Measurements from ENCODE around the gene KLHL40. TPM values are rescaled to one million over a fixed set of nuclear protein-coding genes. Genes with fewer than 3 reads are reported as not detected.

Gene KLHL40
- total RNA-seq, 1 experiment from 2014 or later, result not detected

- Histone ChIP-seq H2BK5ac (ENCODE audit: insufficient read length, low read length) (no peak overlapping the region), H3K14ac (ENCODE audit: insufficient read depth, low read length) (no peak overlapping the region), H2AFZ (ENCODE audit: low read length) (no peak overlapping the region), H3K23ac (ENCODE audit: insufficient read length, low read depth, low read length) (no peak overlapping the region), H4K5ac (ENCODE audit: insufficient read length, low read depth, low read length) (no peak overlapping the region), H3K79me1 (ENCODE audit: insufficient read depth, low read depth, low read length, poor library complexity, severe bottlenecking) (no peaks in the 10 kb centered on the region), H3K4me1 (ENCODE audit: insufficient read depth, low read length) (peaks cover 3% of the 10 kb centered on the region; the same call in 1 of the 2 replicates), H3K4ac (ENCODE audit: low read depth, low read length) (no peak overlapping the region), H2AK5ac (ENCODE audit: insufficient read length, low read length) (no peak overlapping the region), H3T11ph (ENCODE audit: low read length) (no peak overlapping the region), H2BK15ac (ENCODE audit: low read depth, low read length) (no peak overlapping the region), H4K8ac (replicated peaks; ENCODE audit: insufficient read length, low read depth, low read length) (no peak overlapping the region), H3K23me2 (ENCODE audit: insufficient read length, low read depth, low read length, poor library complexity, severe bottlenecking) (no peaks in the 10 kb centered on the region), H4K20me1 (ENCODE audit: control insufficient read depth, insufficient read depth, insufficient read length) (no peaks in the 10 kb centered on the region), H3K18ac (ENCODE audit: insufficient read length, low read depth, low read length) (no peak overlapping the region), H3K27me3 (ENCODE audit: insufficient read depth, low read length) (no peaks in the 10 kb centered on the region), H3K27ac (ENCODE audit: insufficient read length, low read depth, low read length) (no peak overlapping the region), H2BK20ac (ENCODE audit: low read depth, low read length, poor library complexity, severe bottlenecking) (no peak overlapping the region), H2BK120ac (ENCODE audit: low read depth, low read length, poor library complexity, severe bottlenecking) (no peak overlapping the region), H3K9ac (ENCODE audit: extremely low read depth, insufficient read length, low read length) (no peak overlapping the region), H4K91ac (ENCODE audit: insufficient read length, low read depth, low read length) (no peak overlapping the region), H2BK12ac (ENCODE audit: insufficient read length, low read depth, low read length) (no peak overlapping the region), H3K79me2 (ENCODE audit: insufficient read depth, low read length) (no peaks in the 10 kb centered on the region), H3K4me2 (ENCODE audit: insufficient read depth, insufficient read length, low read length) (no peak overlapping the region), H3K9me3 (ENCODE audit: control insufficient read depth, low read depth, low read length) (no peaks in the 10 kb centered on the region), H3K56ac (ENCODE audit: insufficient read length, low read depth, low read length) (no peak overlapping the region)
- H3K9me3 Mint-ChIP-seq, result no peaks in the 10 kb centered on the region
- no peak overlapping the region for H3K4me3 Mint-ChIP-seq
- peaks cover 45% of the 10 kb centered on the region in 2 experiments for H3K4me1 Mint-ChIP-seq
- no peak for DNase-seq
- no peak for TF ChIP-seq CTCF (conservative IDR thresholded peaks at IDR 0.05)
- H3K27me3 Mint-ChIP-seq (ENCODE audit: low read depth), result no peaks in the 10 kb centered on the region
- H3K36me3 Mint-ChIP-seq (ENCODE audit: insufficient read depth in 1 of 3, low read depth in 3 of 3), result peaks cover 14 to 45% (median 40%) of the 10 kb centered on the region in 3 experiments; a peak in 6 of 7 replicates
- peak overlapping the region; percentile 50 to 71 (median 50); a peak in 5 of 7 replicates for H3K27ac Mint-ChIP-seq
- no CpG with 5 or more reads among the region's 4 CpGs for WGBS (ENCODE audit: extremely low coverage, insufficient read length, low lambda C conversion rate)
Measured at GRCh38 chr3:42649783-42650182, 35.6 kb upstream of the KLHL40 start.

Data from H9 (cell line).